HG03575 (cell line): ENCODE data around the gene FAM78A.

Experiments
- ATAC-seq: cut with Tn5 transposase; IDR thresholded peaks from one replicate; pipeline ENCODE4 v1.9.1; 2021; ENCODE audit not compliant: unreplicated experiment, insufficient number of reproducible peaks, low FRiP score; ENCODE audit errors: extremely low read depth

FAM78A gene

DNA sequence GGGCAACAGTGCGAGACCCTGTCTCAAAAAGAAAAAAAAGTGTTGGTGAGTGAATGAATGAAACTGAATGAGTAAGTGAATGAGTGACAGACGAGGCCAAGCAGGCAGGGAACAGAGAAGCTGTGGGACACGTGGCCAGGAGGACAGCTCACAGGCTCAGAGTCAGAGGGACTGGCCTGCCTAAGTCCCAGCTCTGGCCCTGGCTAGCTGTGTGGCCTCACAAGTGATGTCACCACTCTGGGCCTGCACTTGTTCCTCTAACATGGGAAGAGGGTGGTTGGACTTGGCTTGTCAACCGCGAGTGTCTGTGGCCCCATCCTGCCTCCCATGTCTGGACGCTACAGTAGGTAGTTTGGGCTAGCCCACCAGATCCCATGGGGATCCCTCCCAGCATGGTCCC lies 8.5 kb upstream of the FAM78A start:
- no peak for ATAC-seq

DNA sequence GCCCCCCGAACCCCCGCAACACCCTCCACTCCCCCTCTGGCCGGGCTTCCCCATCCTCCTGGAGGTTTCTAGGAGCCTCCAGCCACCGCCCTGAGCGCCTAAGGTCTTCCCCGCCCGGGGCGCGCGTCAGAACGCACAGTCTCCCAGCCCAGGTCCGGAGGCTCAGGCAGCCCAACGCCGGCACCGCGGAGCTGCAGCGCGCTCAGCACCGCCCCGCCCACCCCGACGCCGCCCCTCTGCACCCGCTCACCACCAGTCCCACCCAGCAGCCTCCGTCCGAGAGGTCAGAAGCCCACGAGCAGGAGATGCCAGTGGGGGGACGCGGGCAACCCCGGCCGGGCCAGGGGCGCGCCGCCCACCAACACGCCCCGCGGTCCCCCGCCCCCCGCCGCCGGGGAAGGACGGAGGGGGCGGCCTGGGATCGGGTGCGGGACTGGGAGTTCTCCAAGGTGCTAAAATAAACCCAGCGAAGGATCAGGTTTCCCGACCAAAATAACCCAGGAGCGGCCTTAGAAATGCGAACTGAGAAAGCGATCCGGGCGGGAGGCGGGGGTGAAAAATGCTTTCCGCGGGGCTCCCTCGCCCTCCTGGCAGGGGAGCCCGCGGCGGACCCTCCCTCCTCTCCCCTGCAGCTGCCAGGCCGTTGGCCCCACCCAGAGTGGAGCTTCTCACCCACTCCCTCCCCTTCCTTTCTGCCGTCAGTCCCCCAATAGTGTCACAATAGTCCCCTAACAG lies 6.5 kb upstream of the FAM78A start:
- ATAC-seq, result no peak

DNA sequence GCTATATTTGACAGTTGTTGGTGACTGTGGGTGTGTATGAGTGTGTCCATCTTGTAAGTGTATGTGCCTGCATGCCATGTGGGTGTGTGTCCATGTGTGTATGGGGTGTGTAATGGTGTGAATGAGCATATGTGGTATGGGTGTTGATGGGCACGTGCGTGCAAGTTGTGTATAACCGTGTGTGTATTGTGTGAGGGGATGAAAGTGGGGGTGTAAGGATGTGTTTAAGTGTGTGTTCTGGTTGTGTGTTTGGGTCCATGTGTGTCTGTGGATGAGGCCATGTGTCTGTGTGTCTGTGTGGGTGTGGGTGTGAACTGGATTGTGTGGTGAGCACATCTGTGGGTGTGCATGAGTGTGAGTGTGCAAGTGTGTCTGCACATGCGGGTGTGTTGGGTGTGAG lies 5.9 kb upstream of the FAM78A start:
- ATAC-seq, result no peak

DNA sequence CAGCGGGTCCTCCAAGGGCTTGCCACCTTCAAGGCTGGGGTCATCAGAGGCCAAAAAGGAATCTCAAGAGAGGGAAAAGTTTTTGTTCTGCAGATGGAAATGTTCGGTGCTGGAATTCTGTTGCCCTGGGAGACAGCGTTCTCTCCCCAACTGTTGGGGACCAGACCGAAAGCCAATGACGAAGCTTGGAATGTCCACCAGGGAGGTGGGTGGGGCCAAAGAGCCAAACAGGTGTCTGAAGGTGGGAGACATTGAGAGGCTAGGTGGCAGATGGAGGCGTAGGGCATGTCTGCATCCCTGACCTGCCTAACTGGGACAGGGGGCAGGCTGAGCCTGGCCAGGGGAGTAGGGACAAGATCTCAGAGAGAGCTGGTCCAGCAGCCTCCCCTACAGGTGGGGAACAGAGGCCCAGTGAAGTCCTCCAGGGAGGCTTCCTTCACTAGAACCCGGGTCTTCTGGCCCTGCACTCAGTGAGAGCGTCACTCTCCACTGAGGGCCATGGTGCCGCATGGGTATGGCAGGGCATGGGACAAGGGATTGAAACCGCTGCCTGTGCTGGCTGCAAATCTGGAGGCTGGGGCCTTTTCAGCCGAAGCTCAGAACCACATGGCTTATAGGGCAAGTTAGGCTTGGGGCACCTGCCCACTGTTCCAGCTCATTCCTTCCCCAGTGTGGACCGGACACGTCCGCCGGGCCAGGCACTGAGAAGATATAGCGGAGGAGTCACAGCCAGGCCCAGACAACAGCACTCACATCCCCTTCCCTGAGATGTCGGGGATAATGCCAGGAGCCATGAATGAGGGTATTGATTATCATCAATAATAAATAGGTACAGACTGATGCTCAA lies 5.0 kb upstream of the FAM78A start:
- no peak for ATAC-seq

DNA sequence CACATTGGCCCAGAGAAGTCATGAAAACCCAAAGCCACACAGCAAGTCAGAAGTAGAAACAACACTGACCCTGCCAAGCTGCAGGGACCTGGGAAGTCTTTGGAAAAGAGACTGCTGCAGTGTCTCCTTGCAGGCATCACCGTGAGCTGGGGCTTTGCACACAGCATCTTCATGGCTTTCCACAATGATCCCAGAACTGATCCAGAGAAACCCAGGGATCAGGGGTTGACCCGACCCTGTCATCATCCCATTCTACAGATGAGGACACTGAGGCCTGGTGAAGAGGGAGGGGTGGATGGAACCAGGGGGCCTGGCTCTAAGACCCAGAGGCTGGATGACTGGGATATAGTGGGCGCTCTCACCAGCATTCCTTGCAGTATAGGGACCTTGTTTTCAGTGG lies 4.3 kb upstream of the FAM78A start:
- no peak for ATAC-seq

DNA sequence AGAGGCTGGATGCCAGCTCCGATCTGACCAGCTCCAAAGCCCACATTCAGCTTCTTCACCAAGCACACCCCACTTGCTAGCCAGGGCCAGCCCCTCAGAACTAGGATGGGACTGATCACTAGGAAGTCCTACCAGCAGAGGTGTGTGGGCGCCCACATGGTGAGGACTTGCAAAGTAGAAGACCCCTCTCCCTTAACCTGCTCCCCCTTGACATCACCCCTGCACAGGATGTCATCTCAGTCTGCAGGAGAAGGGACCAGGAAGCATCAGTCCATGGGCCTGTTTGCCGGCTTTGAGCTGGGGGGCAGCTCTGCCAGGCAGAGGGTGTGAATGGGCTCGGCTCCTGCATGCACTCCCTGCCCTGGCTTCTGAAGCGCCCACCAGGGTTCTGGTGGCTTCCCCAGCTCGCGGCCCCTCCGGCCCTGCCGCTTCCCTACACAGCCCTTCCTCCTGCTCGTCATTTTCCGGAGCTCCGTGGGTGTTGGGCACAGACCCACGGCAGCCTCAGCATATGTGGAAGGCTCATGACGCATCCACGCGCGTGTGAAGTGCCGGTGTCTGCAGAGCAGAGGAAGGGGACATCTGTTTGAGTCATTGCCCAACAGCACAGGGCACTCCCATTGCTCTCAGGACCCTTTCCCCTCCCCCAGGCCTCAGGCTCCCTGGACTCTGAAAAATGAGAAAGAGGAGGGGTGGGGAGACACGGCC lies 3.7 kb upstream of the FAM78A start:
- no peak for ATAC-seq

DNA sequence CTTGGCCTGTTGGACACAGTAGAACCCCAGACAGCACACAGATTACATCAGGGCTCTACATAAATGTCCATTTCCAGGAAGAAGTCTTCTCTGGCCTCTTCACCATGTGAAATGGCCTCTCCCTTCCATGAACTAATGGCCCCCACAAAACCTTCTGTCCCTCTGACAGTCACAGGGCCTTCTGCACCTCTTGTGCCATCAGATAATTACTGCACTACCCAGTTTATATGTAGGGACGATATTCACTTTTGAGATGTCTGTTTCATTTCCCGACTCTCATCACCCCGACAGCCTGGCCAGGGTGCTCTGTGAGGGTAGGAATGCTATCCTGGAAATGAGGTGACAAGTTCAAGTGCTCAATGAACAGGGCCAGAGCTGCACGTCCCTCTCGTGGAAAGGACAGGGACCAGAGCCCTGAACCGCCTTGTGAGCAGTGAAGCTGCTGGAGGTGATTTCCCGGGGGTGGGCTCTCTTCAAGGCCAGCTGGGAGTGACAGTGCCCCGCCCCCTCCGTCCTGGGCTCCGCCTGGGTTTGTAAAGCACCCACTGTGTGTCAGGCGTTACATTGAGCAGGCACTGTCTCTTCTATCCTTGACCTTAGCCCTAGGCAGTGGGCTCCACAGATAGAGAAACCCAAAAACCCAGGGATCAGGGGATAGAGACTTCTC lies 3.0 kb upstream of the FAM78A start:
- ATAC-seq, result no peak

DNA sequence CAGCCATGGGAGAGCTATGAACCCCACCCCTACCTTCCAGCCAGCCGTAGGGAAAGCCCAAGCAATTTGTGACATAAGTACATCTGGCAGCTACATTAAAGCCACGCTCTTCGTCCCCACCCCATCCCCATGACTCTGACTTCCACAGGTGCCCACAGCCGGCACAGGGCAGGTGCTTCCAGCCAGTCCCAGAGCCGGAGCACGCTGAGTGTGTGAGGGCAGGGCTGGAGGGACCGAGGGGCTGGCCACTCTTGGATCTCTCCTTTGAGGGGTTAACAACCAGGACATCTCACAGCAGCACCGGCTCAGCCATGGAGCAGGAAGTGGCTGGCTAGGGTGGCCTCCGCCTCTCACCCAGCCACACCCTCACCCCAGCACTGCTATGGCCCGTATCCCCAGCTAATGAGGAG lies 2.4 kb upstream of the FAM78A start:
- ATAC-seq, result no peak

DNA sequence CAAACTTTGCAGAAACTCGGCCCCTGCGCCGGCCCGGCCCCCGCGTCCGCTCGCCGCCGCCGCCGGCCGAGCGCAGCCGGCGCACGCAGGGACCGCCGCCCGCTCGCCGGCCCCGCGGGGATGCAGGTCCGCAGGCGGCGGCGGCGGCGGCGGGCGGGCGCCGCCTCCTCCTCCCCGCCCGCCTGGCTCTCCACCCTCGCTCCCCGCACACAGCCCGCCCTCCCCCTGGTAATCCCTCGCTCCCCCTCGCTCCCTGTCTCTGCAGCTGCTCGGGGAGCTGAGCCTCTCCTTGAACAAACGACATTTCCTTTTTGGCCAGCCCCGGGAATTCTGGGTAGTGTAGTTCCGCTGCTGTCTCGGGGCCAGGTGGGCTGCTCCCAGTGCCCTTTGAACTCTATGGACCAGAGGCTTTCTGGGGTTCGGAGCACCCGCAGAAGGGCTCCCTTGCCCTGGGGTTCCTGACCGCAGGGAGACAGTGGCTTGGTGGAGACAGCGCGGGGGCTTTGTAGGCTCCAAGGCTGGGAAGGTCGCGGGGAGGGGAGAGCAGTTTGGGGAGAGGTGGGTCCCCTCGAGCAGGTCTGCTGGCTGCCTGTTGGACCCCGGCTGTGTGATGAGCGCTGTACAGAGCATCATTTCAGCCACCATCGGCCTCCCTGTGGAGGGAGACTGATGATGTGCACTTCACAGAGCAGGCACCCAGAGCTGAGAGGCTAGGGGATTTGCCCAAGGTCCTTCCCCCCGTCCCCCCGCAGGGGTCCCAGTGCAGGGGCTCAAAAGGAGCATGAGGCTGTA lies 1.8 kb upstream of the FAM78A start:
- ATAC-seq, result no peak

DNA sequence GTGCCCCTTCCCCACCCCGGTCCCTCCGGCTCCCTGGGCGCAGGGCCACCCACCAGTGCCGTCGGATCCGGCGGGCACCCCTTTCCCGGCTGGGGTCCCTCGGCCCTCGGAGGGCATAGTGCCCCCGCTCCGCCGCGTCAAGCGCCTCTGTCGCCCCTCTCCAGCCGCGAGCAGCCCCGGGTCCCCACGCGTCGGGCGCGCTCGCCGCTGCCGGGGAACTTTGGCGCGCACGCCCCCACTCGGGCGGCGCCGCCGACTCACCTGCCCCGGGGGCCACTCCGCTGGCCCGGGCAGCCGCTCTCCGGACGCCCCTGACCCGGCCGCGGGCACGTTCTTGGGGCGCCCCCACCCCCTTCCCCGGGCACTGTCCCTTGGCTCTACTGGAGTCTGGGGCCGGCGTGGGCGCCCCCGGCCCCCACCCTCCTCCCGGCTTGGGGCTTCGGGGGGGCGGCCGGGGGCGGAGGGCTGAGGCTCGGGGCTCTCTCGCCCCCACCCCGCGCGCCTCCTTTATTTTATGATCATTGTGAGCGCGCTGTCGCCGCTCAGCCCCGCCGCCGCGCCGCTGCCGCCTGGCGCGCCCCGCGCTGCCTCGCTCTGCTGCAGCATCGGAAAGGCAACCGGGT lies 1.1 kb upstream of the FAM78A start:
- ATAC-seq, result no peak

DNA sequence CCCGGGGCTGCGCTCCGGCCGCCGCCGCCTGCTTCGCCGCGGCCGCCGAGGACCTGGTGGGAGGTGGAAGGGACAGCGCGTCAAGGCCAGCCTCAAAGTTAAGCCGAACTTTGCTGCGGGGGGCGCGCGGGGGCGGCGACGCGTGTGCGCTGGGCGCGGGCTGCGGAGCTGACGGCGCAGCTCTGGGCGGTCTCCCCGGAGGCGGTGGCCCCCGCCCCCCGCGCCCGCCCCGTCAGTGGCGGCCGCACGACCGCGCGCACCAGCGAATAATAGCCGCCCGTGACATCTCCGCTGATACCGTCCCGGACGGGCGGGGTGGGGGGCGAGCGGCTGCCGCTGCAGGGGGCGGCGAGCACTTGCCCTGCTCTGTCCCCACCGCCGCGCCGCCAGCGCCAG lies 579 bp upstream of the FAM78A start:
- ATAC-seq, result no peak

DNA sequence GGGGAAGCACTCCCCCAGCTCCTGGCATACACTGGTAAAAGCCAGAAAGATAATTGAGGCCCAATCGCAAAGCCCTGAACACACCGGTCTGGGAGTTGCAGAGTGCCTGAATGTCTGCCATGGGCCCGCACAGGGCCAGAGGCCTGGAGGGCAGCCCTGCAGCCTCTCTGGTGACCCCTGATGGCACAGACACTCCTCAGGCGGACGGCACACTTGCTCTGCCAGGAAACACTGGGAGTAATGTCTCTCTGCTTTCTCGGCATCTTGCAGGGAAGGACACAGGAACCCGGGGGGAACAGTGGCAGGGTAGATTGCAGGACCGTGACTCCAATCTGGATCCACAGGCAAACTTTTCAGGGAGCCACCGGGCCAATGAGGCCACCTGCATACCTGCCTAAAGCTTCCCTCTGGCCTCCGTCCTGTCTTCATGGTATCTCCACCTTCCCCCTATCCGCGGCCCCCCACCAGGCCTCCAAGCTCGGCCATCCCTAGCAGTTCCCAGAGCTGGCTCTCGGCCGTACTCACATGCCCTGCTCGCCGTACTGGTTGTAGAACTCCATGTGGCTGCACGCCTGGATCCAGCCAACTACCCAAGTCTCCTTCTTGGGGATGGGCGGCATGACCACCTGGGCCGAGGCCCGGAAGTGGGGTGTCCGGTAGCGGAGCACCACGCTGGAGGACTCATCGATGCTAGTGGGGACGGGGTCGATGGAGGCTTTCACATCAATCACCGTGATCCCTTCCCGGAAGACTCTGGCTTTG lies 797 bp downstream of the FAM78A start:
- no peak for ATAC-seq

DNA sequence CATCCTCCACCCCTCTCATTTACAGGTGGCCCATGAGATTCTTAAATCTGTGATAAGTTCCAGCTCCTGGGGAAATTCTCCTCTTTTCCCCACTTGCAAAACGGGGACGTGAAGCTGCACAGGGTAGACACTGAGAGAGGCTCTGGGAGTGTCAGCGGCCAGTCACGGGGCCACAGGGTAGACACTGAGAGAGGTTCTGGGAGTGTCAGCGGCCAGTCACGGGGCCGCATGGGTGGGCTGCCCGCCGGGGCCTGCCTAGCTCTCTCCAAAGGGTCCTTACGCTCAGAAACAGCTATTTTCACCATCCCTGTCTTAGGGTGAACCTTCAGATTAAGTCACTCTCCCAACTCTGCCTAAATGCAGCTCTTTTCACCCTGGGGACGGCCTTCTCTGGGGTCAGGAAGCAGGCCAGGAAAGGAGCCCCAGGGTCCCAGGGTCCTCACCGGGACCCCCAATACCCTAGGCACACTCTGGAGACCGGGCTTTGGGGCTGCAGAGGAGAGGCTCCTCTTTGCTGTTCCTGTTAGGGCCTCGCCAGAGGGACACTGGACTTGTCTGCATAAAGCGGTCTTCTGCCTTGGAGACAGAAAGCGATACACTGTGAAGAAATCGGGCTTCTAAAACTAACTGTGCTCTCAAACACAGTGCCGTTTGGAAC lies 1.5 kb downstream of the FAM78A start:
- ATAC-seq, result no peak

DNA sequence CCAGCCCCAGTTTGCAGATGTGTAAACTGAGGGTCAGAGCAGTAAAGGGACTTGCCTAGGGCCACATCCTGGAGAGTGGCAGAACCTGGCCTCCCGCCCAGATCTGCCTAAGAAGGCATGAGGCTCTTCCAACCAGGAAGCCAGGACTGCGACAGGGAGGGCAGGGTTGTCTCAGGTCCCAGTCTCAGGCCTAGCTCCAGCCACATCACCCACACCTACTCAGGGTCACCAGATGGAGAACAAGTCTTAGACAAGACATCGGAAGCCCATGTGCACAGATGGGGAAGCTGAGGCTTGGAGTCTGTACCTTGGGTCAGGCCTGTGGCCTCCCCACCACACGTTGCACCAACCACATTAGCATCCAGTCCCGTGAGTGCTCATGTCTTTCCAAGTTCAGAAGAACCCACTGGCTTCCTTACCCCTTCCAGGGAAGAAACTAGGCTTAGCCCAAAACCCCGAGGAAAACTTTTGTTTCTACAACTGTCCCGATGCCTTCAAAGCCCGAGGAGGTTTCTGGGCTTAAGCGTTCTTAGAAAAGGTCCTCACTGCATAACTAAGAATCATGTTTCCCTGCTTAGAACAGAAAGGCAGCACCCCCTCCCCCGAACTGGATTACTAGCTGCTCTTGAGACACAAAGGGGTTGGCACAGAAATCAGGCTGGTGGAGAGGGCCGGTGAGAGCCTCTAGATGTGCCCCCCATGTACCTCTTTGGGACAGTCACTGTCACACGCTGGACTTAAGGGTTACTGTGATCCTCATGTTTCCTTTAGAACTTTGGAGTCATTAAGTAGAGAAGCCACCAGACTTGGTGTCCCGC lies 2.2 kb downstream of the FAM78A start:
- ATAC-seq, result no peak

DNA sequence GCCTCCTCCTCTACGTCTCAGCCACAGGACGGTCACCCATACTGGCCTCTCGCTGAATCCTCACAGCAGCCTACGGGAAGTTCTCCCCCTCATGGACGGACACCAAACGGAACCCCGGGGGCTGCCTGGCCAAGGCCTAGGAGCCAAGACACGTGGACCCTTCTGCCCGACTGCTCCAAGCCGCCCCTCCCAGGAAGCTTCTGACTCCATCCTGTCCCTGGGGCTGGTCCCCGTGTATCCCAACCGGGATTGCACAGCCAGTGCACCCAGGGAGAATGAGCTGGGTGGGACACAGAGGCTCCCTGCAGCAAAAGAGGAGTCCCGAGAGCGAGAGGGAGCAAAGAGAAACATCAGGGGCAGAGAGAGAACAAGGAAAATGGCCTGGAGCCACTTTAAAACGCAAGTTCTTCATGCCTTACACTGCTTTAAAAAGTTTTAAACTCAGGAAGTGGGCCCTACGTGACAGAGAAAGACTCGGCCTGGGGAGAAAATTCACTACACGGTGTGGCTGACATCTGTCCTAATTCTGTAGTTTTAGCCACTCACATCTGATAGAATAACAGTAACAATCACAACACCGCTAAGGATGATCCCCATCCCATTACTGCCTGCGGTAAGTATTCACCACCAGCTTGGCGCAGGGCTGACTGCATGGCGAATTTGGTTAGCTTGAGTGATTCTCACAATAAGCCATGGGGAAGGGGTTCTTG lies 3.0 kb downstream of the FAM78A start:
- ATAC-seq, result no peak

DNA sequence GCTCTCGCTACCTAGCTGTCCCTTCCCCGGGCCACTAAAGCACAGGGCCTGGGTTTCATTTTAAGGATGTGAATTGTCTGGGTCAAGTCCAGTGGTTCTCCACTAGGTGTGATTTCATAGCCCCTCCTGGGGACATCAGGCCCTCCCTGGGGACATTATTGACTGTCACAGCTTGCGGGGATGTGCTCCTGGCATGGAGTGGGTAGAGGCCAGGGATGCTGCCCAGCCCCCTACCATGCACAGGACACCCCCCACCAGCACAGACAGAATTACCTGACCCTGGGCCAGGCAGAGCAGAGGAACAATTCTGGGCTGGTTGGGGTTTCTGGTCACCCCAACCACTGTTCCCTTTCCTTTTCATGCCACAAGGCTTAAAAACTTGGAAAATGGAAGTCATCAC lies 4.1 kb downstream of the FAM78A start:
- no peak for ATAC-seq
